Prostate gland (tissue), 1 donor: ENCODE results near the gene ELF3.
"Not testable (repeated sequence)": the region's sequence is repeated elsewhere in the genome, so short reads cannot be mapped to it uniquely, and the experiment has no call there.

Source experiments
- POLR2A ChIP-seq: fragments of 450-650 bp; IDR thresholded peaks from one replicate; pipeline ENCODE4 v1.6.1; 2016; ENCODE audit warnings: antibody characterized with exemption, mild to moderate bottlenecking
- POLR2AphosphoS5 ChIP-seq: sonication (generic); formaldehyde crosslinking; IDR thresholded peaks from one replicate; pipeline ENCODE4 v1.6.1; 2017; ENCODE audit warnings: antibody characterized with exemption

GRCh38 chr1:202064889-202065312 lies 54.5 kb downstream of the ELF3 start:
- TF ChIP-seq POLR2A, POLR2AphosphoS5: not testable (repeated sequence)
